Measurements from ENCODE around the gene MAPK1IP1L.

MAPK1IP1L gene

DNA sequence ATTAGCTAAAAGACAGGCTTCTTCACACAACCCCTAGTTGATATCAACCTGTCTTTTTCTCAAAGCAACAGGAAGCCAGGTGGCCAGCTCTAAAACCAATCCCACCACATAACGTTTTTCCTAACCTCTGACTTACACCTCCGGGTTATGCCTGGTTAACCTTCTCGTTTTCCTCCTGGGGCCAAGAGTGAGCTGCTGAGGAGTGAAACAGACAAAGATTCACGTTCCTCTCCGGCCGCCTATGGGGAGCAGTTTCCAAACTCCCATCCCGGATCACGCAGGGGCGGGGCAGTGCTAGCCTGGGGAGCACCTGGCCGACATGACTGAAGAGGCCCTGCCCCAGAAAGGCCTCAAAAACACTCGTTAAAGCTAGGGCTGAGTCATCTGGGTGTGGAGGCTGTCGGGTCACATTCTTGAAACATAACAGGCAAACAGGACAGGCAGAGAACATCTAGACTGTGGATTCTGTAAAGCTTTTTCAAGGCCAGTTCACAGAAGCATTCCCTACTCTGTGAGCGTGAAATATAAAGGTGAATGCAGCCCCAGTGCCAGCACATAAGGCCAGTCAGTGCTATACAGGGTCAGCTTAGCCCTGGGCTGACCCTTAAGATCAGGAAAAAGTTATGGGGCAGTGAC, 51.7 kb downstream of the MAPK1IP1L start:
- CTCF ChIA-PET: interaction anchor here (0.6 to 2.5 kb wide), 6 partner anchors 10 to 168 kb away, joined by 3 to 9 read pairs (median 4); no protein-coding TSS in a partner anchor
- no peak overlapping the region; the same call in 1 of the 2 replicates for H3K4me3 ChIP-seq (ENCODE audit: low read depth, low read length)
- peak overlapping the region; percentile 54 for H3K27ac ChIP-seq (ENCODE audit: extremely low read depth, low read depth, low read length)
- peaks cover 15% of the 10 kb centered on the region for H3K4me1 ChIP-seq (ENCODE audit: control insufficient read depth, insufficient read depth, low read length)
- no peaks in the 10 kb centered on the region for H3K9me3 ChIP-seq (ENCODE audit: control insufficient read depth, insufficient read depth, low read depth, low read length)
- no peaks in the 10 kb centered on the region for H3K36me3 ChIP-seq (ENCODE audit: control insufficient read depth in 2 of 2, insufficient read depth in 1 of 2, low read length in 2 of 2)
- TF ChIP-seq SP7 (tag by site-specific recombination; IDR thresholded peaks at IDR 0.05) (peak; percentile 41; the same call in 1 of the 2 replicates), KLF17 (tag by site-specific recombination; IDR thresholded peaks at IDR 0.05) (peak; percentile 23), ZNF768 (tag by site-specific recombination; IDR thresholded peaks at IDR 0.05) (no peak), ZNF335 (tag by site-specific recombination; conservative IDR thresholded peaks at IDR 0.05) (peak; percentile 65), ZBTB17 (tag by site-specific recombination; IDR thresholded peaks at IDR 0.05) (peak; percentile 38; the same call in 1 of the 2 replicates), KLF8 (tag by site-specific recombination; IDR thresholded peaks at IDR 0.05) (peak; percentile 45; the same call in 1 of the 2 replicates), KLF9 (tag by site-specific recombination; IDR thresholded peaks at IDR 0.05; ENCODE audit: low read depth) (peak; percentile 42; the same call in 1 of the 2 replicates), KLF1 (tag by site-specific recombination; IDR thresholded peaks at IDR 0.05) (peak; percentile 81), ZNF610 (tag by site-specific recombination; IDR thresholded peaks at IDR 0.05; ENCODE audit: borderline replicate concordance) (no peak), ZNF366 (tag by site-specific recombination; conservative IDR thresholded peaks at IDR 0.05) (peak; percentile 24; the same call in 1 of the 2 replicates), HOXA7 (CRISPR knock-in tag; IDR thresholded peaks at IDR 0.05; ENCODE audit: borderline replicate concordance) (no peak), PATZ1 (tag by site-specific recombination; IDR thresholded peaks at IDR 0.05) (0 out of 2 replicates have a peak, but pooled peaks have one; percentile 53), GLIS1 (tag by site-specific recombination; IDR thresholded peaks at IDR 0.05) (0 out of 2 replicates have a peak, but pooled peaks have one; percentile 18), ZXDB (tag by site-specific recombination; IDR thresholded peaks at IDR 0.05) (0 out of 2 replicates have a peak, but pooled peaks have one; percentile 33), HIC1 (tag by site-specific recombination; IDR thresholded peaks at IDR 0.05) (0 out of 2 replicates have a peak, but pooled peaks have one; percentile 31), ZBTB7A (tag by site-specific recombination; IDR thresholded peaks at IDR 0.05; ENCODE audit: low read depth) (no peak), BCL11A (tag by site-specific recombination; IDR thresholded peaks at IDR 0.05; ENCODE audit: low read depth) (no peak), ZNF394 (tag by site-specific recombination; IDR thresholded peaks at IDR 0.05; ENCODE audit: borderline replicate concordance) (peak; percentile 85), SCRT2 (tag by site-specific recombination; IDR thresholded peaks at IDR 0.05) (peak; percentile 33; the same call in 1 of the 2 replicates), MZF1 (tag by site-specific recombination; IDR thresholded peaks at IDR 0.05; ENCODE audit: borderline replicate concordance) (0 out of 2 replicates have a peak, but pooled peaks have one; percentile 48)
- TF ChIP-seq, protein P1, sequence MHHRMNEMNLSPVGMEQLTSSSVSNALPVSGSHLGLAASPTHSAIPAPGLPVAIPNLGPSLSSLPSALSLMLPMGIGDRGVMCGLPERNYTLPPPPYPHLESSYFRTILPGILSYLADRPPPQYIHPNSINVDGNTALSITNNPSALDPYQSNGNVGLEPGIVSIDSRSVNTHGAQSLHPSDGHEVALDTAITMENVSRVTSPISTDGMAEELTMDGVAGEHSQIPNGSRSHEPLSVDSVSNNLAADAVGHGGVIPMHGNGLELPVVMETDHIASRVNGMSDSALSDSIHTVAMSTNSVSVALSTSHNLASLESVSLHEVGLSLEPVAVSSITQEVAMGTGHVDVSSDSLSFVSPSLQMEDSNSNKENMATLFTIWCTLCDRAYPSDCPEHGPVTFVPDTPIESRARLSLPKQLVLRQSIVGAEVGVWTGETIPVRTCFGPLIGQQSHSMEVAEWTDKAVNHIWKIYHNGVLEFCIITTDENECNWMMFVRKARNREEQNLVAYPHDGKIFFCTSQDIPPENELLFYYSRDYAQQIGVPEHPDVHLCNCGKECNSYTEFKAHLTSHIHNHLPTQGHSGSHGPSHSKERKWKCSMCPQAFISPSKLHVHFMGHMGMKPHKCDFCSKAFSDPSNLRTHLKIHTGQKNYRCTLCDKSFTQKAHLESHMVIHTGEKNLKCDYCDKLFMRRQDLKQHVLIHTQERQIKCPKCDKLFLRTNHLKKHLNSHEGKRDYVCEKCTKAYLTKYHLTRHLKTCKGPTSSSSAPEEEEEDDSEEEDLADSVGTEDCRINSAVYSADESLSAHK (tag by site-specific recombination; IDR thresholded peaks at IDR 0.05): peak; percentile 98
- TF ChIP-seq, protein P2, sequence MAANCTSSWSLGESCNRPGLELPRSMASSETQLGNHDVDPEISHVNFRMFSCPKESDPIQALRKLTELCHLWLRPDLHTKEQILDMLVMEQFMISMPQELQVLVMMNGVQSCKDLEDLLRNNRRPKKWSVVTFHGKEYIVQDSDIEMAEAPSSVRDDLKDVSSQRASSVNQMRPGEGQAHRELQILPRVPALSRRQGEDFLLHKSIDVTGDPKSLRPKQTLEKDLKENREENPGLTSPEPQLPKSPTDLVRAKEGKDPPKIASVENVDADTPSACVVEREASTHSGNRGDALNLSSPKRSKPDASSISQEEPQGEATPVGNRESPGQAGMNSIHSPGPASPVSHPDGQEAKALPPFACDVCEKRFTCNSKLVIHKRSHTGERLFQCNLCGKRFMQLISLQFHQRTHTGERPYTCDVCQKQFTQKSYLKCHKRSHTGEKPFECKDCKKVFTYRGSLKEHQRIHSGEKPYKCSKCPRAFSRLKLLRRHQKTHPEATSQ (tag by site-specific recombination; IDR thresholded peaks at IDR 0.05): no peak
- POLR2A ChIA-PET: interaction anchor here (0.7 to 1.3 kb wide), 7 partner anchors 8 to 52 kb away, joined by 3 to 9 read pairs (median 3); partner anchors contain the start of genes LGALS3 and MAPK1IP1L
